ENCODE results near the gene NME1.

DNA sequence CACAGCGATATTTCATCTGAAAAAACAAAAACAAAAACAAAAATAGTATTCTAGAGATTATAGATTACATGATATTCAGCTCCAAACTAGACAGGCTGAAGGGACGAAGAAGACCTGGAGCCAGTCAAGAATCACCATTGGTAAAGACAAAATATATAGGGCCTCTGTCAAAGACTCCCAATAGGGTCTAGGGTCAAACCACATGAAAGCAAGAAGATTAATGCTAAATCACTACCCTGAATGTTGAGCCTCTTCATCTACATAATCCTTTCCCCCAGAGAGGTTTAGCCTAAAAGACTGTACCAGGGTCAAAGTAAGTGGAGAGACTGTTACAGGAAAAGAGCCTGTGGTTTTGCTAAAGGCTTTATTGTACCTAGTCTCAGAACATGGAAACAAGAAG, 10.8 kb upstream of the NME1 start:
- TF ChIP-seq, protein P1, sequence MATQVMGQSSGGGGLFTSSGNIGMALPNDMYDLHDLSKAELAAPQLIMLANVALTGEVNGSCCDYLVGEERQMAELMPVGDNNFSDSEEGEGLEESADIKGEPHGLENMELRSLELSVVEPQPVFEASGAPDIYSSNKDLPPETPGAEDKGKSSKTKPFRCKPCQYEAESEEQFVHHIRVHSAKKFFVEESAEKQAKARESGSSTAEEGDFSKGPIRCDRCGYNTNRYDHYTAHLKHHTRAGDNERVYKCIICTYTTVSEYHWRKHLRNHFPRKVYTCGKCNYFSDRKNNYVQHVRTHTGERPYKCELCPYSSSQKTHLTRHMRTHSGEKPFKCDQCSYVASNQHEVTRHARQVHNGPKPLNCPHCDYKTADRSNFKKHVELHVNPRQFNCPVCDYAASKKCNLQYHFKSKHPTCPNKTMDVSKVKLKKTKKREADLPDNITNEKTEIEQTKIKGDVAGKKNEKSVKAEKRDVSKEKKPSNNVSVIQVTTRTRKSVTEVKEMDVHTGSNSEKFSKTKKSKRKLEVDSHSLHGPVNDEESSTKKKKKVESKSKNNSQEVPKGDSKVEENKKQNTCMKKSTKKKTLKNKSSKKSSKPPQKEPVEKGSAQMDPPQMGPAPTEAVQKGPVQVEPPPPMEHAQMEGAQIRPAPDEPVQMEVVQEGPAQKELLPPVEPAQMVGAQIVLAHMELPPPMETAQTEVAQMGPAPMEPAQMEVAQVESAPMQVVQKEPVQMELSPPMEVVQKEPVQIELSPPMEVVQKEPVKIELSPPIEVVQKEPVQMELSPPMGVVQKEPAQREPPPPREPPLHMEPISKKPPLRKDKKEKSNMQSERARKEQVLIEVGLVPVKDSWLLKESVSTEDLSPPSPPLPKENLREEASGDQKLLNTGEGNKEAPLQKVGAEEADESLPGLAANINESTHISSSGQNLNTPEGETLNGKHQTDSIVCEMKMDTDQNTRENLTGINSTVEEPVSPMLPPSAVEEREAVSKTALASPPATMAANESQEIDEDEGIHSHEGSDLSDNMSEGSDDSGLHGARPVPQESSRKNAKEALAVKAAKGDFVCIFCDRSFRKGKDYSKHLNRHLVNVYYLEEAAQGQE (IDR thresholded peaks at IDR 0.05; ENCODE audit: low read depth) = no peak
- TF ChIP-seq RAD21 (IDR thresholded peaks at IDR 0.05; ENCODE audit: low read depth) (no peak), TEAD4 (IDR thresholded peaks at IDR 0.05) (no peak), EGR1 (IDR thresholded peaks at IDR 0.05) (no peak), TAF1 (IDR thresholded peaks at IDR 0.05; ENCODE audit: low read depth) (no peak), CEBPB (IDR thresholded peaks at IDR 0.05) (no peak), CREB1 (IDR thresholded peaks at IDR 0.05; ENCODE audit: low read depth) (no peak), EP300 (IDR thresholded peaks at IDR 0.05; ENCODE audit: borderline replicate concordance) (no peak)
- TF ChIP-seq, protein P2, sequence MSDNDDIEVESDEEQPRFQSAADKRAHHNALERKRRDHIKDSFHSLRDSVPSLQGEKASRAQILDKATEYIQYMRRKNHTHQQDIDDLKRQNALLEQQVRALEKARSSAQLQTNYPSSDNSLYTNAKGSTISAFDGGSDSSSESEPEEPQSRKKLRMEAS (IDR thresholded peaks at IDR 0.05) = no peak
